Thoracic aorta (tissue), 2 donors: ENCODE measurements around the gene CPVL. TPM values are rescaled to one million over a fixed set of nuclear protein-coding genes. Genes with fewer than 3 reads are reported as not detected.

Source experiments
- ATAC-seq: fragments of 150-250 bp; one replicate; pipeline ENCODE4 v1.8.0; 2017; ENCODE audit warnings: low read depth; ENCODE audit not compliant: insufficient number of reproducible peaks, low FRiP score
- DNase-seq: peaks from one replicate; pipeline ENCODE4 v3.0.0-alpha.2; 2020; ENCODE audit warnings: low spot score
- H3K27ac ChIP-seq, 2 donors: fragments of 200-600 bp; sonication (generic); 1 replicate in 1 of 2; 2 replicates in 1 of 2; pipeline ENCODE4 v1.5.1; 2016; ENCODE audit warnings: mild to moderate bottlenecking in 2 of 2, moderate library complexity in 2 of 2
- H3K27me3 ChIP-seq: fragments of 200-600 bp; sonication (generic); replicated peaks from 2 replicates; pipeline ENCODE4 v1.6.0; 2016; ENCODE audit warnings: mild to moderate bottlenecking; ENCODE audit not compliant: insufficient read depth
- H3K36me3 ChIP-seq: fragments of 200-600 bp; sonication (generic); one replicate; pipeline ENCODE4 v1.5.1; 2016
- H3K4me1 ChIP-seq, 2 donors: fragments of 200-600 bp; sonication (generic); 1 replicate in 1 of 2; 2 replicates in 1 of 2; pipeline versions ENCODE4 v1.5.1 to v1.6.0; 2016; ENCODE audit warnings: low read depth in 2 of 2, mild to moderate bottlenecking in 1 of 2; ENCODE audit not compliant: control insufficient read depth in 1 of 2
- H3K4me3 ChIP-seq: fragments of 200-600 bp; sonication (generic); 2 replicates; pipeline ENCODE4 v1.5.1; 2016; ENCODE audit warnings: mild to moderate bottlenecking
- H3K9me3 ChIP-seq: fragments of 200-600 bp; sonication (generic); 2 replicates; pipeline ENCODE4 v1.5.1; 2016
- total RNA-seq, 2 donors: library from RNA; depleted of rRNA; stranded (reverse); fragments of >200 nt; gene quantifications; one replicate each; pipeline versions ENCODE4 v1.1.0 to v1.2.3, GENCODE V29; 2016
- TF ChIP-seq, protein P1 (sequence below): fragments of 200-600 bp; sonication (generic); IDR thresholded peaks from one replicate; pipeline ENCODE4 v1.5.1; 2019; ENCODE audit warnings: antibody characterized with exemption

Gene CPVL
- total RNA-seq, 2 donors from 2014 or later: 21.0 to 22.9 TPM

DNA sequence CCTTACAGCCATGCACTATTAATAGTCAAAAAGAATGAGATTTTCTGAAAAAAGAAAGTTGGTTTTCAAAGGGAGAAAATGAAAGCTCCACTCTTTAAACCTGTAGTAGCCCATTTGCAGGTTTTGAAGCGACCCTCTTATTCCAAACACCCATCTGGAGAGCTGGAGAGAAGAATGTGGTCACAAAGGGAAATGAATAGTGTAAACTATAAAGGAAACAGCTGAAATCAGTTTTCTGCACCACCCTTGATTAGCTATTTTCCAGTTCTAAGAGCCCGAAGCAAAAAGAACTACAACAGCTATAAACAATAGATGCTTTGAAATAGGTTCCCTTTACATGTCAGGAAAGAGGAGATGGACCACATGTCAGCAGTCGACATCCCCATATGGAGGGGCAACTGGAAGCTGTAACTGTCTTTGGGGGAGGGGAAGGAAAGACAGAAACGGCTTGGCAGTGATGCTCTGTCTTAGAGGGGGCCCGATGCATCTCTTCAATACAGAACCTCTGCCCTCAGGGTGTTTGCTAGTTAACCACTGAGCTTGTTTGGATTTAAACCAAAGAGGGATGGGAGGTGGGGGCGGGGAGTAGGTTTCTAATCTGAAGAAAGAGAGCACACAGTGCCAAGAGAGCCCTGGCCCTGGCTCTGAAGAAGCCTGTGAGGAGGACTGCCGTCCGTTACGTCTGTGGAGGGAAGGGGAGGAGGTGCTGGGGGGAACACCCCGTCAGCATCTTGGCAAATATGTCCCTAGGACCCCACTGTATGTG lies 55.3 kb downstream of the CPVL start:
- TF ChIP-seq, protein P1, sequence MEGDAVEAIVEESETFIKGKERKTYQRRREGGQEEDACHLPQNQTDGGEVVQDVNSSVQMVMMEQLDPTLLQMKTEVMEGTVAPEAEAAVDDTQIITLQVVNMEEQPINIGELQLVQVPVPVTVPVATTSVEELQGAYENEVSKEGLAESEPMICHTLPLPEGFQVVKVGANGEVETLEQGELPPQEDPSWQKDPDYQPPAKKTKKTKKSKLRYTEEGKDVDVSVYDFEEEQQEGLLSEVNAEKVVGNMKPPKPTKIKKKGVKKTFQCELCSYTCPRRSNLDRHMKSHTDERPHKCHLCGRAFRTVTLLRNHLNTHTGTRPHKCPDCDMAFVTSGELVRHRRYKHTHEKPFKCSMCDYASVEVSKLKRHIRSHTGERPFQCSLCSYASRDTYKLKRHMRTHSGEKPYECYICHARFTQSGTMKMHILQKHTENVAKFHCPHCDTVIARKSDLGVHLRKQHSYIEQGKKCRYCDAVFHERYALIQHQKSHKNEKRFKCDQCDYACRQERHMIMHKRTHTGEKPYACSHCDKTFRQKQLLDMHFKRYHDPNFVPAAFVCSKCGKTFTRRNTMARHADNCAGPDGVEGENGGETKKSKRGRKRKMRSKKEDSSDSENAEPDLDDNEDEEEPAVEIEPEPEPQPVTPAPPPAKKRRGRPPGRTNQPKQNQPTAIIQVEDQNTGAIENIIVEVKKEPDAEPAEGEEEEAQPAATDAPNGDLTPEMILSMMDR: no peak
- Histone ChIP-seq H3K4me3 (peak overlapping the region; percentile 69), H3K27ac (peak overlapping the region in 1 of 2 donors; percentile 29), H3K27me3 (no peaks in the 10 kb centered on the region), H3K36me3 (no peaks in the 10 kb centered on the region), H3K4me1 (peaks cover 7 to 16% of the 10 kb centered on the region in 2 donors), H3K9me3 (no peaks in the 10 kb centered on the region)
- DNase-seq (no peak), ATAC-seq (no peak)

- Histone ChIP-seq H3K27ac (no peak overlapping the region), H3K27me3 (no peaks in the 10 kb centered on the region), H3K9me3 (no peaks in the 10 kb centered on the region), H3K36me3 (no peaks in the 10 kb centered on the region), H3K4me3 (peak overlapping the region; percentile 69), H3K4me1 (peaks cover 7 to 16% of the 10 kb centered on the region in 2 donors)
- ATAC-seq: no peak
- no peak for DNase-seq
- TF ChIP-seq, protein P1: no peak
Observed at GRCh38 chr7:29090151-29090805, 56.1 kb downstream of the CPVL start.

DNA sequence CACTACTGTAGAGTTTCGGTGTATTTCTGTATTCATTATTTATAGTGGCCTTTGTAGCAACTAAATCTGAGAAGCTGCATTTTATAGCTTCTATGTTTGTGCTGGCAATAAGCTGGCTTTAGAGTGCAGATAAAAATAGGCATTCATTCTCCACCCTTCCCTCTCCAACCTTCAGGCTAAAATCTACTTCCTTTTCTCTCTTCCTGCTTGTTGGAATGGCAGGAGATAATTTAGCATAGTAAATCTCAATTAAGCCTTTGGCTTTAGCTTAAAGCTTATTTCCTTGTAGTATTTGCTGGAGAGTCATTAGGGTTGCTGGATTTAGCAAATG lies 58.5 kb downstream of the CPVL start:
- no peak for DNase-seq
- Histone ChIP-seq H3K4me3 (no peak overlapping the region), H3K27me3 (no peaks in the 10 kb centered on the region), H3K9me3 (no peaks in the 10 kb centered on the region), H3K36me3 (no peaks in the 10 kb centered on the region), H3K4me1 (peaks cover 7 to 16% of the 10 kb centered on the region in 2 donors), H3K27ac (no peak overlapping the region)
- TF ChIP-seq, protein P1: no peak
- no peak for ATAC-seq

DNA sequence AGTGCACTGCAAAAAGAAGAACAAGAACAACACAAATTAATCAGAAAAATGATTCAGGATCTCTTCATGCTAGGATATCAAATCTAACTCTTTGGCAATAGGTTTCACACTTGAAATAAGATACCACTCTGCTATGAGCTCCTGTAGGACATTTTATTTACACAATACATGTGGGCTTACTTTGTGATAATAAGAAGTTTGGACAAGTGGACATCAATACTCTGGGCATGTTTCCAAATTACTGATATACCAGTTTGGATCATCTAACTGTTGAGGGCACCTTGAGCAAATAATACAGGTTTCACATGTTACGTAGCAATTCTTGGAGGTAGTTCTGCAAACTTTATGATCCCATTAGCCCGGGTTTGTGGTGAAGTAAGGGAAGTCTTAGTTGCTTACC lies 59.8 kb downstream of the CPVL start:
- ATAC-seq (no peak), DNase-seq (no peak)
- no peaks in the 10 kb centered on the region for H3K27me3 ChIP-seq
- no peaks in the 10 kb centered on the region for H3K9me3 ChIP-seq
- H3K27ac ChIP-seq: no peak overlapping the region
- TF ChIP-seq, protein P1: no peak
- peaks cover 7 to 16% of the 10 kb centered on the region in 2 donors for H3K4me1 ChIP-seq
- H3K4me3 ChIP-seq: no peak overlapping the region
- H3K36me3 ChIP-seq: no peaks in the 10 kb centered on the region

- no peak overlapping the region for H3K27ac ChIP-seq
- no peak for ATAC-seq
- H3K27me3 ChIP-seq: no peaks in the 10 kb centered on the region
- TF ChIP-seq, protein P1: no peak
- no peak overlapping the region for H3K4me3 ChIP-seq
- H3K36me3 ChIP-seq: no peaks in the 10 kb centered on the region
- no peaks in the 10 kb centered on the region for H3K9me3 ChIP-seq
- H3K4me1 ChIP-seq: peaks cover 7 to 8% of the 10 kb centered on the region in 2 donors
- DNase-seq: no peak
Observed at GRCh38 chr7:29084832-29085231, 61.5 kb downstream of the CPVL start.
